ENCODE data around the gene ORAI2.

ORAI2 gene

GRCh38 chr7:102469351-102469971, 36.1 kb downstream of the ORAI2 start:
- Histone ChIP-seq H3K9me3 (ENCODE audit: severe bottlenecking) (no peaks in the 10 kb centered on the region), H3K27ac (ENCODE audit: poor library complexity, severe bottlenecking) (no peak overlapping the region), H3K36me3 (ENCODE audit: low read depth) (peaks cover 25% of the 10 kb centered on the region), H3K4me3 (ENCODE audit: severe bottlenecking) (no peak overlapping the region), H3K27me3 (ENCODE audit: insufficient read depth, poor library complexity, severe bottlenecking) (no peaks in the 10 kb centered on the region), H3K4me1 (ENCODE audit: insufficient read depth, poor library complexity, severe bottlenecking) (no peaks in the 10 kb centered on the region)
- no peak for TF ChIP-seq CTCF (IDR thresholded peaks at IDR 0.05; ENCODE audit: poor library complexity, severe bottlenecking)
- ATAC-seq (ENCODE audit: low read depth) (no peak), DNase-seq (ENCODE audit: low spot score) (peak; percentile 45)

- TF ChIP-seq CTCF (IDR thresholded peaks at IDR 0.05; ENCODE audit: poor library complexity, severe bottlenecking): no peak
- ATAC-seq (ENCODE audit: low read depth): no peak
Measured at GRCh38 chr7:102469972-102470825, 36.8 kb downstream of the ORAI2 start.

GRCh38 chr7:102471791-102472125, 38.4 kb downstream of the ORAI2 start:
- ATAC-seq (ENCODE audit: low read depth): no peak
- no peak for TF ChIP-seq CTCF (IDR thresholded peaks at IDR 0.05; ENCODE audit: poor library complexity, severe bottlenecking)
- Histone ChIP-seq H3K27me3 (ENCODE audit: insufficient read depth, poor library complexity, severe bottlenecking) (no peaks in the 10 kb centered on the region), H3K36me3 (ENCODE audit: low read depth) (peaks cover 19% of the 10 kb centered on the region), H3K27ac (ENCODE audit: poor library complexity, severe bottlenecking) (no peak overlapping the region), H3K4me1 (ENCODE audit: insufficient read depth, poor library complexity, severe bottlenecking) (no peaks in the 10 kb centered on the region), H3K9me3 (ENCODE audit: severe bottlenecking) (no peaks in the 10 kb centered on the region), H3K4me3 (ENCODE audit: severe bottlenecking) (no peak overlapping the region)
- DNase-seq (ENCODE audit: low spot score): no peak

More at GRCh38 chr7:102469972-102470825, 36.8 kb downstream of the ORAI2 start:
- peaks cover 25% of the 10 kb centered on the region for H3K36me3 ChIP-seq (ENCODE audit: low read depth)
- H3K4me3 ChIP-seq (ENCODE audit: severe bottlenecking): no peak overlapping the region
- peak; percentile 57 for DNase-seq (ENCODE audit: low spot score)
- H3K27ac ChIP-seq (ENCODE audit: poor library complexity, severe bottlenecking): no peak overlapping the region
- H3K4me1 ChIP-seq (ENCODE audit: insufficient read depth, poor library complexity, severe bottlenecking): no peaks in the 10 kb centered on the region
- no peaks in the 10 kb centered on the region for H3K9me3 ChIP-seq (ENCODE audit: severe bottlenecking)
- H3K27me3 ChIP-seq (ENCODE audit: insufficient read depth, poor library complexity, severe bottlenecking): no peaks in the 10 kb centered on the region

- H3K27me3 ChIP-seq (ENCODE audit: insufficient read depth, poor library complexity, severe bottlenecking): no peaks in the 10 kb centered on the region
- DNase-seq (ENCODE audit: low spot score) (peak; percentile 59), ATAC-seq (ENCODE audit: low read depth) (peak; percentile 5; the same call in 1 of the 3 replicates)
- no peaks in the 10 kb centered on the region for H3K9me3 ChIP-seq (ENCODE audit: severe bottlenecking)
- peaks cover 19% of the 10 kb centered on the region for H3K36me3 ChIP-seq (ENCODE audit: low read depth)
- H3K27ac ChIP-seq (ENCODE audit: poor library complexity, severe bottlenecking): no peak overlapping the region
- H3K4me3 ChIP-seq (ENCODE audit: severe bottlenecking): no peak overlapping the region
- H3K4me1 ChIP-seq (ENCODE audit: insufficient read depth, poor library complexity, severe bottlenecking): no peaks in the 10 kb centered on the region
- TF ChIP-seq CTCF (IDR thresholded peaks at IDR 0.05; ENCODE audit: poor library complexity, severe bottlenecking): no peak
Measured at GRCh38 chr7:102472126-102473041, 39.0 kb downstream of the ORAI2 start.
